ENCODE results near the gene METTL2A.
"Not testable (repeated sequence)": the region's sequence is repeated elsewhere in the genome, so short reads cannot be mapped to it uniquely, and the experiment has no call there.

METTL2A gene

GRCh38 chr17:62473030-62473982 is 49.6 kb downstream of the METTL2A start:
- DNase-seq, result not testable (repeated sequence)

DNA sequence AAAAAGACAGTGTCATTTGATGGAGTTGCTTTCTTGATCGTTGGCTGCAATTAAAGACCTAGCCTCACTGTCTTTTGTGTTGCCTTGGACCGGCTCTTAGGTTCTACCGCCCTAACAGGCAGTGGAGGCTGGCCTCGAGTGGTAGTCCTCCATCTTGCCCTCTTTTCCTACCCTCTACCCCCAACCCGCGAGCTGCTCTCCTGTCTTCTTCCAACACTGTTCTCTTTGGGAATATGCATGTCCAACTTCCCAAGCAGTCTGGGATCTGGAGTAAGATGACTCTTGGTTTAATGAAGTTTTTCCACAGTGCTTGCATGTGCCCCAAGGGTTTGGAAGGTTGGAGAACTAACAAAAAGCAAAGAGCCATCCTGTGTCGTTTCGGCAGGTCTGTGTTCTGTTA is 53.4 kb downstream of the METTL2A start:
- not testable (repeated sequence) for DNase-seq

DNA sequence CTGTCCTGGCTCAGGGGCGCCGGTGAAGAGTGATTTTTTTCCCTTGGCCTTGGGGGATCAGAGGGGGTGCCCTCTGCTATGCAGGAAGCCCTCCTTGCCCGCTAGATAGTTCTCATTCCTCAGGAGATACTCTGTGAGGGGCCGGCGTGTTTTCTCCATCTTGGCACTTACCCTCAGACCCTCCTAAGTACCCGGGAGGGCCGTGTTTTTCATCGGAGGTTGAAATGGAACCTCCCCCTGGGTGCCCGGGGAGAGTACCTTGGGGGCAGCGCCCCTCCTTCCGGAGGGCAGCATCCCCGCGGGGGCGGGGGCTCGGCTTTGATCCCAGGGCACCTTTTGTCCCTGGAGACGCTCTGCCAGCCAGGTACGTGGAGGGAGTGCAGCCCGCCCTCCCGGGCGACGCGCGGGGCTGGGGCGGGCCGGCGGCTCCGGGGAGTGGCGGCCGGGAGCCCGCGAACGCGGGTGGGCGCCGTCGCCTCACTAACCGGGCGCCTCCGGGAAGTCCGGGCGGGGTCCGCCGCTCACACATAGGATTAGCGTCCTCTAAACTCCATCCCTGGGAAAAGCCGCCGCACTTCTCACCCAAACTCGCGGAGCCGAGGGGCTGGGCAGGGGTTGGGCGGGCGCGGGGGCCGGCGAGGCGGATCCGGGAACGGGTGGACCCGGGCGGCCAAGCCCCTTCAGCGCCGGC is 54.2 kb downstream of the METTL2A start:
- not testable (repeated sequence) for DNase-seq

DNA sequence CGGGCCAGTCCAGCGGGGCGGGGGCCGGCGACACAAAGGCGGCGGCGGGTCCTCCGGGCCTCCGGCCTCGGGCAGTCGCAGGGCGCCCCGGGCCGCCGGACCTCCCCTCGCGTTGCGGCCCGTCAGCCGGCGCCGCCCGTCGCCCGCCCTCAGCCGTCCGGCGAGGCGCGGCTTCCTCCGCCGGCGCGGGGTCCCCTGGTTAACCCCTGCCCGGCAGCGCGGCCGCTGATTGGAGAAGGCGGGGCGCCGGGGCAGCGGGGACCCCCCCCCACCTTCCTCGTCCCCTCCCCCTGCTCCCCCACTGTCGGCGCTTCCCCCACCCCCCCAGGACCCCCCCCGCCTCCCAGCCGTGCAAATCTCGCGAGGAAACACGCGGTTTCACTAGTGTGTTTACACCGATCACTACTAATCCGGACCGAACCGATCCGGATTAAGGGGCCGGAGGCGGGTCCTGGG is 54.8 kb downstream of the METTL2A start, which contains the start of gene TLK2:
Gene TLK2 (plus strand): TSS at position 402 of the 456 bp plus-strand sequence. CDS start 2,301 bp downstream, outside the sequence.
- no peak for DNase-seq

GRCh38 chr17:62478880-62479638 is 55.4 kb downstream of the METTL2A start:
- DNase-seq, result not testable (repeated sequence)

DNA sequence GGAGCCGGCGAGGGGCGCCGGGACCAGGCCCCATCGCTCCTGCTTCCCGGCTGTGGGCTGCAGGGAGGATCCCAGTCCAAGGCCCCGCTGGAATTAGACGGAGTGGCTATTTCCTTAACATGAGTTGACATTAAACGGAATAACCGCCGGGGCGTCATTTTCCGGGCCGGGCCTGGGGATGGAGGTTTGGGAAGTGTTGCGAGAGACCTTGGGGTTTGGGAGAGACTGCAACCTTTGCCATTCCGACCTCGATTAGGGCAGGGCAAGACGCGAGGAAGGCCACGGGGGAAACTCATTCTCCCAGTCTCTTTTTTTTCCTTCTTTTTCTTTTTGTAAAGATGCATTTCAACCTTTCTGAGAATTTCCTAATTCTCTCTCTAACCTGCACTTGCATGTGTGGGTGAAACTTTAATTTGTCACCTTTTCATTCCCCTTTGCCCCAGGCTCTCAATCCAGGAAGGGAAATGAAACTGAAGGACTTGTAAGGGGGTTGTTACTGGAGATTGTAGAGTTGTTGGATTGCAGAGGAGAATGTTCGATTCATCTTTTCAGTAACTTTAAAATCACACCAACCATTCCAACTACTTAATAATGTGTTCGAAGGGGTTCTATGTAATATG is 56.1 kb downstream of the METTL2A start:
- not testable (repeated sequence) for DNase-seq

- not testable (repeated sequence) for DNase-seq
Measured at GRCh38 chr17:62482553-62482952, 58.9 kb downstream of the METTL2A start.

- DNase-seq, result not testable (repeated sequence)
Measured at GRCh38 chr17:62490990-62491389, 67.3 kb downstream of the METTL2A start.

DNA sequence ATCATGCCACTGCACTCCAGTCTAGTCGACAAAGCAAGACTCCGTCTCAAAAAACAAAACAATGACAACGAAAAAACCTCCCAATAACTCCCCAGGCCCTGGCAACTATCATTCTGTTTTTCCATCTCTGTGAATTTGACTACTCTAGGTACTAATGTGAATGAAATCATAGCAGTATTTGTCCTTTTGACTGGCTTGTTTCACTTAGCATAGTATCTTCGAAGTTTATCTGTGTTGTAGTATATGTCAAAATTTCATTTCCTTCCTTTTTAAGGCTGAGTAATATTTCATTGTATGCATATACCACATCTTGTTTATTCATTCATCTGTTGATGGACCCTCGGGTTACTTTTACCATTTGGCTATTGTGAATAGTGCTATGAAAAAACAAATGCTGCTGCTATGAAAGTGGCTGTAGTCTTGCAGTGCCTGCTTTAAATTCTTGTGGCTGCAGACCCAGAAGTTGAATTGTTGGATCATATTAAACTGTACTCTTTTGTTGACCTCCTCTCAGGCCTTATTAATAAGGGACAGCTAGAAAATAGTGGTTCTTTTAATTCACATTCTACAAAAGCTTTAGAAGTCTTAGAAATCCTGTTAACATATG is 69.5 kb downstream of the METTL2A start:
- not testable (repeated sequence) for DNase-seq

DNA sequence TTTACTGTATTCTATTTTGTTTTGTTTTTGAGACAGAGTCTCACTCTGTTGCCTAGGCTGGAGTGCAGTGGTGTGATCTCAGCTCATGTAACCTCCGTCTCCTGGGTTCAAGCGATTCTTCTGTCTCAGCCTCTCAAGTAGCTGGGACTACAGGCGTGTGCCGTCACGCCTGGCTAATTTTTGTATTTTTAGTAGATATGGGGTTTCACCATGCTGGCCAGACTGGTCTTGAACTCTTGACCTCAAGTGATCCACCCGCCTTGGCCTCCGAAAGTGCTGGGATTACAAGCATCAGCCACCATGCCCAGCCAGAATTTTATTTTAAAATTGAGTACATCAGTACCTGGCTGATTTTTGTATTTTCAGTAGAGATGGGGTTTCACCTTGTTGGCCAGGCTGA is 70.4 kb downstream of the METTL2A start:
- DNase-seq, result not testable (repeated sequence)

- not testable (repeated sequence) for DNase-seq
Measured at GRCh38 chr17:62496344-62496743, 72.6 kb downstream of the METTL2A start.

DNA sequence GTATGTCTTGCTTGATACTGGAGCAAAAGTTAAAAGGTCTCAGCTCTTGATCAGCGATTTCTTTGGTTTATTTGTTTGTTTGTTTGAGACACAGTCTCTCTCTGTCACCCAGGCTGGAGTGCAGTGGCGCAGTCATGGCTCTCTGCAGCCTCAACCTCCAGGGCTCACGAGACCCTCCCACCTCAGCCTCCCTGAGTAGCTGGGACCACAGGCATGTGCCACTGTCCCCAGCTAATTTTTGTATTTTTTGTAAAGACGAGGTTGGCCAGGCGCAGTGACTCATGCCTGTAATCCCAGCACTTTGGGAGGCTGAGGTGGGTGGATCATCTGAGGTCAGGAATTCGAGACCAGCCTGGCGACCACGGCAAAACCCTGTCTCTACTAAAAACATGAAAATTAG is 75.1 kb downstream of the METTL2A start:
- DNase-seq, result not testable (repeated sequence)

Measured in SHP77 treated with DMSO at 0.1 percent for 48 hours (cell line).